Measurements from ENCODE around the gene GLRX5.

GRCh38 chr14:95486875-95487668 lies 47.8 kb upstream of the GLRX5 start:
- no peak for TF ChIP-seq EP300 (IDR thresholded peaks at IDR 0.05; ENCODE audit: low read depth)
- TF ChIP-seq POLR2A (IDR thresholded peaks at IDR 0.05) = no peak
- TF ChIP-seq, protein P1, sequence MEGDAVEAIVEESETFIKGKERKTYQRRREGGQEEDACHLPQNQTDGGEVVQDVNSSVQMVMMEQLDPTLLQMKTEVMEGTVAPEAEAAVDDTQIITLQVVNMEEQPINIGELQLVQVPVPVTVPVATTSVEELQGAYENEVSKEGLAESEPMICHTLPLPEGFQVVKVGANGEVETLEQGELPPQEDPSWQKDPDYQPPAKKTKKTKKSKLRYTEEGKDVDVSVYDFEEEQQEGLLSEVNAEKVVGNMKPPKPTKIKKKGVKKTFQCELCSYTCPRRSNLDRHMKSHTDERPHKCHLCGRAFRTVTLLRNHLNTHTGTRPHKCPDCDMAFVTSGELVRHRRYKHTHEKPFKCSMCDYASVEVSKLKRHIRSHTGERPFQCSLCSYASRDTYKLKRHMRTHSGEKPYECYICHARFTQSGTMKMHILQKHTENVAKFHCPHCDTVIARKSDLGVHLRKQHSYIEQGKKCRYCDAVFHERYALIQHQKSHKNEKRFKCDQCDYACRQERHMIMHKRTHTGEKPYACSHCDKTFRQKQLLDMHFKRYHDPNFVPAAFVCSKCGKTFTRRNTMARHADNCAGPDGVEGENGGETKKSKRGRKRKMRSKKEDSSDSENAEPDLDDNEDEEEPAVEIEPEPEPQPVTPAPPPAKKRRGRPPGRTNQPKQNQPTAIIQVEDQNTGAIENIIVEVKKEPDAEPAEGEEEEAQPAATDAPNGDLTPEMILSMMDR (IDR thresholded peaks at IDR 0.05) = no peak
